ENCODE measurements around the gene JADE2.

Gene JADE2

DNA sequence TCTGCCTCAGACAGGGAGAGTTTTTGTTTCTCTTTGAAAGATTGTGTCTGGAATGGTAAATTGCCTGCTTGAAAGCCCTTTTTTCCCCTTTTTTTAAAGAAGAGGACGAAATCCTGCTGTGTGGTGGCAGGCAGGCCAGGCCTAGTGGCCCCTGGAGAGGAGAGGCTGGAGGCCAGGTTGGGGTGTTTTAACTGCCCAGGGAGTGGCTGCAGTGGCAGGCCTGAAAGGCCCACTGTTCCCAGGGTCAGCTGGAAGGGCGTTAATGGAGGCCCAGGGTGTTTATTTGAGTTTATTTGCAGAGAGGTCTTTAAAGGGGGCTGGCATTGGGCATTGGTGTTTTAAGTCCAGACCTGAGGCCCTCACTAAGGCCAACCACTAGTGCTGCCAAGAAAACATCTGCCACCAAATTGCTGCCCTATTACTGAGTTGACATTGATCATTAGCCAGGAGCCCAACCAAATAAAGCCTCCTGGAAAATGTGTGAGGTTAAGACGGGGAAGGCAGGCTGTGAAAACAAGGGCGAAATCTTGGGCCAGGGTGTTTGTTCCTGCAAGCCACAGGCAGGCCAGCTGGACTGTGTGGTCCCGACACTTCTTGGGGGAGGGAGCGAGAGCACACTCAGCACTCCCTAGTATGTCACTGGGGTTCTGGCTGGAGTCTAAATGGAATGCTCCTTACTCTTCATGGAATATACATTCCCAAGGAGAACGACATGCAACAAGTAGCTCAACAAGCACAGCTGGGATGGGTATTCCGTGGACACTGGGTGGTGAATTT lies 5.0 kb downstream of the JADE2 start:
- DNase-seq (ENCODE audit: low read depth), result no peak

DNA sequence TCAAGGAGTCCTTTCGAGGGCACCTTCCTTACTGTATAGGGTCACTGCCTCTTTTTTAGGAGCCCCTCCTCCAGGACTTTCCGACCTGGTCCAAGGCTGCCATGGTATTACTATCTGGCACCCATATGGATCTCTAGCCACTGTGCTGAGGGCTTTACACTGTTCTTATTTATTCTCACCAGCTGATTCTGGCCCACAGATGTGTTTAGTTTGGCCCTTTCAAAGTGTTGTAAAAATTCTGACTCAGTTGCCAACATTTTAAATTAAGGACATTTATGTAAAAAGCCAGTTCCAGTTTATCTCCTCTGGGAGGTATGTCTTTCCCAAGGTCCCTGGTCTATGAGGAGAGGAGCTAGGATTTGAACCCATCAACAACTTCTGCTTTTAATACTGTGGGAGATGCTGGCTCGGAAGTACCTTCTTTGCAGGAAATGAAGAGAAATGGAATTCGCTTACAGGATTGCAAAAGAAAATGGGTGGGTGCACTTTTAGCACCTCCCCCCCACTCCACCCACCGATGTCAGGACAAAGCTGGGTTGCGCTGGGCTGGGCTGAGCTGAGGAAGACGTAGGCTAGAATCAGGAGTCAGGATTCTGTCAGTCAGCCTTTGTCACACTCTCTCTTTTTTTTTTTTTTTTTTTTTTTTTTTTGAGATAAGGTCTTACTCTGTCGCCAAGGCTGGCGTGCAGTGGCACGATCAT lies 7.8 kb downstream of the JADE2 start:
- no peak for DNase-seq (ENCODE audit: low read depth)

GRCh38 chr5:134534058-134534725 lies 8.7 kb downstream of the JADE2 start:
- DNase-seq (ENCODE audit: low read depth), result no peak

DNA sequence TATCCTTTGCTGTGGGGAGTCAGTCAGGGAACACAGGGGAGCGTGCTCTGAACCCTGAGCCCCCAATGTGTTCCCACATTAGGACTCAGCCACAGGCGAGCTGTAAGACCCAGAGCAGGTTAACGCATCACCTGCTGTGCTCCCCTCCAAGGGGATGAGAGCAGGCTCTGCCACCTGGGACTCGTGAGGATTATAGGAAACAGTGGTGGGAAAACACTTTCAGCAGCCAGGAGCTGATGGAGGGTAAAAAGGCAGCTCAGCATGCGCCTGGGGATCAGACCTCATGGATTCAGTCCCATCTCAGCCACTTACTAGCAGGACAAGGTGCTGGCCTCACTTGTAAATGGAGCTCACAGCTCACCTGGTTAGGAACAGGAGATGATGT lies 9.2 kb downstream of the JADE2 start:
- DNase-seq (ENCODE audit: low read depth), result no peak

DNA sequence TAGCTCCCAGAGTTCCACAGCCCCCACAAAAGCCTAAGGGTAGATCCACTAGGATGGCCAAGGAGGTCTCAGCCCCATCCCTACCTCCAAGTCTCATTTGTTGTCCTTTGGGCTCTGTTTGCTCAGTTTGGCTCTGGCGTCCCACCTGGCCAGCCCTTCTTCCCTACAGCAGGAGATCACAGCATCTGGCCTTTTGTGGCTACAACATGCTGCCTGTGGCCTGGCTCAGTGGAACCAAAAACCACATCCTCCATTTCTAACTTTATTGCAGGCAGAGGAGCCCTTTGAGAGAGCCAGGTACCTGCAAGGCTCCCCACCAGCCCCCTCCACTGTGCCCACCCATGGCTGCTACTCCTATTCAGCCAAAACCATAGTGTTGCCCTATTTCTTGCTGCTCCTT lies 11.4 kb downstream of the JADE2 start:
- DNase-seq (ENCODE audit: low read depth), result no peak

- DNase-seq (ENCODE audit: low read depth), result no peak
These were observed 11.8 kb downstream of the JADE2 start for GRCh38 chr5:134537297-134537696.

DNA sequence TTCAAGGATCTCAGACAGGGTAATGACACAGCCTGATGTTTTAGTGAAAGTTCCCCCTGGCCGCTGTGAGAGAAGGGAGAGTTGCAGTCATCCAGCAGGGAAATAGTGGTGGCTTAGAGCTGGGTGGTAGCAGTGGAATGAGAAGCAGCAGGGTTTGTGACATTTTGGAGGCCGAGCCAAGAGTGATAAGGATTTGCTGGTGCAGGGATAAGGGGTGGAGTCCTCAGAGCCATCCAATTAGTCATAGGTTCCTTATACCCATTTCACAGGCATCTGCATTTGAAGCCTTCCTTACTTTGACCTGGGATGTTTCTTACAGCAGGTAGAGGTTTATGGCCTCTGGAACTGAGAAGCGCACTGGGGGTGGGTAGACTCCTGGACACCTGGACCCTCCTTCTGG lies 12.8 kb downstream of the JADE2 start:
- no peak for DNase-seq (ENCODE audit: low read depth)

DNA sequence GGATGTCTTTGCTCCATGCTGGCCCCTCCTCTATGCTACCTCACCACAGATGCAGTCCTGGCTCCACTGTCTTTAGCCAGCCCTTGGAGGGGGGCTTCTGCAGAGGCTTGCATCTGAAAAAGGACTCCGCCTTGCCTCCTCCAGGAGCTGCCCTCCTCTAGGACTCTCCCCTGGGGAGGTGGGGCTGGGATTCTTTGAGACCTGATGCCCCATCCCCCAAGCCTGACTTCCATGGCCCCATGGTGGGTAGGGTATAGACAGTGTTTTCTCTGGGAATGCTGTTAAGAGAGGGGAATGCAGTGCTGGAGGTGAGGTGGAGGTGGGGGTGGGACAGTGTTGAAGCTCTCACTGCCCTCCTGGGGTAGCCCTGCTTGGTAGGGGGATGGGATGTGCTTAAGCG lies 14.3 kb downstream of the JADE2 start:
- no peak for DNase-seq (ENCODE audit: low read depth)

DNA sequence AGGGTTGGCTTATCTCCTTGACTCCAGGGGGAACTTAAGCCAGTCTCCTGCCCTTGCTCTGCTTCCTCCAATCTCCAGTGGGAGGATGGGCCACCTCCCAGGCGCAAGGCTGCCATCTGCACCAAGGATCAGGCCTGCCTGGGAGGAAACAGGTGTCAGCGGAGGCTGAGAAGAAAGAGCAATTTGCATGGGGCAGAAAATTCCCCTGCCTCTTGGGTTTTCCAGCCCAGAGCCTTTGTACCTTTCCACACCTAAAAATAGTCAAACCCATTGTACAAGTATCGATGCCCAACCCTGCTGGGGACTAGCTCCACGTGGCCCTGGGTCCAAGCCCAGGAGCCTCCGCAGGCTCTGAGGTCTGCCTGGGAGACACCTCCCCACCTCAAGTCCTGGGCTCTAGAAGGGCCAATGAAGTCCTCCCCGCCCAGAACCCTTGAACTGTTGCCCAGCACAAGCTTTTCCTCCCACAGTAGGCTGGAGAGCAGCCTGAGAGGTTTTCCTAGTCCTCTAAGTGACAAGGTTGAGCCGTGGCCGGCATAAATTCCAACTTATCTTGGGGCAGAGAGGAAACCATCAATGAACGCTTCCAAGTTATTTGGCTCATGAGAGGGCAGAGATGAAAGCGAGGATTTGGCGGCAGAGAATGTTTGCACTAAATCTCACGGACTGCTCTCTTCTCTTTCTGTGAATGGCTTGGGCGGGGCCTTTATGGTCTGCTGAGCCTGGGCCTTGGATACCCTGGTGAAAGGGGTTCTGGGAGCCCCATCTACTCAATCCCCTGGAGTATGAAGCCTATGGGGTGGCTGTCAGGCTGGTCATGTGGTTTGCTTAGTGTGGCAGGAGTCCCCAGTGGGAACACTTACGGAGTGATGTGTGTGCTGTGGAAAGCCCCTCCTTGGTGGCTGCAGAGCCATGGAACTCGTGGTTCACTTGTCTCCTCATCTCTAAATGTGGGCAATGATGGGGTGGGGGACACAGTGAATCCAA lies 15.6 kb downstream of the JADE2 start:
- DNase-seq (ENCODE audit: low read depth), result no peak

- DNase-seq (ENCODE audit: low read depth), result no peak
These were observed 16.4 kb downstream of the JADE2 start for GRCh38 chr5:134541736-134542376.

DNA sequence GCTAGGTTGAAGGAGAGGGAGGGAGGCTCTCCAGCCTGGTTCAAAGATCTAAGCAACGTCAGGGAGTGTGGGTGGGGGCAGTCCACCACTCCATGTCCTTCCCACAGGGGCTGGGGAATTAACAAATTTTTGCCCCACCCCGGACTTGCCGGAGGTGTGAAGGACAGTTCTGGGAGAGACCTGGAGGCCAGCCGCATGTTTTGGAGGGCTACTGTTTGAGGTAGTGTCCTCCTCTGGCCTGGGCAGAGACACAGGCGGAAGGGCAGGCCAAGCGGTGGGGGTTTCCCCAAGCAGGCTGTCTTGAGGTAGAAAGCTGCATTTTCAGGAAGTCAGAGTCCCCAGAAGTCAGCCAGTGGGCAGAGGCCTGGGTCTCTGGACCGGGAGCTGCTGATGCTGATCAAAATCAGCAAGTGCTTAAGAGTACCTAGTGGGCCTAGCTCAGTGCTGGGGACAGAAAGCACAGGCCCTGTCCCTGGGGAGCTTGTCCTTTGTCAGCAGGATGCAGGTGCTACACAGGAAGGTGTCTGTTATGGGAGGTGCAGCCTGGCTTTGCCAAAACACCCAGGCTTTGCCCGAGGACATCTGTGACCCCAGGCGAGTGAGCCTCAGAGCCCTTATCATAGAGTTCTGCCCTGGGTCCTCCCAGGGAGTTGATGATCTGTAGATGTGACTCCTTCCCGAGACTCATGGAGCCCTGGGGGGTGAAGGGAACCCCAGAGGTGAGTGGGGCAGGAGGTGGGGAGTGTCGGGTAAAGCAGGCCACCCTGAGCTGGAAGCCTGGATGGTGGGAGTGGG lies 18.5 kb downstream of the JADE2 start:
- DNase-seq (ENCODE audit: low read depth), result no peak

- no peak for DNase-seq (ENCODE audit: low read depth)
These were observed 19.8 kb downstream of the JADE2 start for GRCh38 chr5:134545070-134545868.

DNA sequence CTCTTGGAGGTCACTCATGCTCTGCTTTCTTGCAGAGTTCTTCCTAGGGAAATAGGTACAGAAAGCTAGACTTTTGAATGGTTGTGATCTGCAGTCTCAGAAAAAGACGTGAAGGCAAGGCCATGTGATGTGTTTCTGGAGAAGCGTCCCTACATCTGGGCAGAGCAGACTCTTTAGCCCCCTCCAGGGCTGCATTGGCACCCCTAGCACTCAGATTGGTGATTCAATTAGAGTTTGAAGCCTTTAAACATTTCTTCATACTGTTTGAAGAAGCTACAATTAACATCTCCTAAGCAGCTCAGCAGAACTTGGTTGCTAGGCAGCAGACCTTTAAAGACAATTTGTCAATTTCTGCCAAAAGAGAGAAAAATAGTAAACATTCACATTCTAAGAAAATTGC lies 21.6 kb downstream of the JADE2 start:
- DNase-seq (ENCODE audit: low read depth), result no peak

GRCh38 chr5:134547579-134547978 lies 22.1 kb downstream of the JADE2 start:
- no peak for DNase-seq (ENCODE audit: low read depth)

- DNase-seq (ENCODE audit: low read depth), result no peak
These were observed 22.7 kb downstream of the JADE2 start for GRCh38 chr5:134547999-134548658.

DNA sequence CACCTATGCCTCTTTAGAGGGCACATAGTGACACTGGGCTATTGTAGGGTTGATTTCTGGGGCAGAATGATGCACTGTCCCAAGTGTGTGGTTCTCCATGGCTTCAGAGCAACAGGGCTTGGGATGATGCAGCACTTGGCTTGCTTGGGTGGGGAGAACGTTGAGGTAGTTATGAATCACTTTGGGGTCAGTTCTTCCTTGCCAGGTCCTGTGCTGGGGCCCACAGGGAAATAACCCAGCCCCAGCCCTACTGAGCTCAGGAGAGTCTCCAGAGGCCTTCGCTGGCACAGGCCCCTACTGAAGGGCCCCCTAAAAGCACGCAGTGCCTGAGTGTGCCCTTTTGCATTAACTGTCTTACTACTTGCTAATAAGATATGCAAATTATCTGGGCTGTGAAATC lies 24.2 kb downstream of the JADE2 start:
- no peak for DNase-seq (ENCODE audit: low read depth)

DNA sequence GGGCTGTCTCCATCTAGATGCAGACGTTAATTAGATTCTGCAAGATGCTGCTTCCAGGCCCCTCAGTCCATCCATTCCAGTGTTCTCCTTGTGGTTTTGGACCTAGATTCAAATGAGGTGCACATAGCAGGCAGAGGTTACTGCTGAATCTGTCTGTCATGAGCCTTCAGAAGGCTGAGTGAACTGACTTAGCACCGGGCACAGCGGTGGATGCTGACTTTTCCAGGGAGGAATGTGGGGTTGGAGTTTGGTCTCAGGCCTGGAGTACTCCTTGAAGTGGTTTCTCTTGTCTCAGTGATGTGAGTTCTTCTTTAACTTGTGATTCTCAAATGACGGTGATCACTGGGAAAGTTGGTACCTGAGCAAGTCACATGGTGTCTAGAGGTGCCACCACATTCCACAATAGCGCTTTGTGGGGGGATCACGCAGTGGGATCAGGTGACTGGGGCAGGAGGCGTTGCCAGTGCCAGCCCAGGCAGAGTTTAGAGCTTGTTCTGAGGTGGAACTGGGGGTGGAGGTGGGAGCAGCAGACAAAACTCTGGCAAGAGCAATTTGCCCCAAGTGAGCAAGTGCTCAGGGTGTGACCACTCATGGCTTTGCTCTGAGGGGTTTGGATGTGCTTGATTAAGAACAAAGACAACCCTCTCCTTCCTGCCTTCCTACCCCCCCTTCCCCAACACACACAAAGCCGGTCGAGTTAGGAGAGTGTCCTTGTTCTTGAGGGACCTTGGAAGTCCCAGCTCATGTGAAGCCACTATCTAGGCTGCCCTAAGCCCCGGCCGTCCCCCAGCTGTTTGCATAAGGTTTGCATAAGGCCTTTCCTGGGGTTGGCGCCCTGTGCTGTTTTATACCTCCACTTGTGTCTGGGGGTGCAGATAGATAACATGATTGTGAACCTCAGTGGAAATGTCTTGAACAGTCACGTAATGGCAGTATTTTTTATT lies 25.1 kb downstream of the JADE2 start:
- DNase-seq (ENCODE audit: low read depth), result no peak

- no peak for DNase-seq (ENCODE audit: low read depth)
These were observed 26.4 kb downstream of the JADE2 start for GRCh38 chr5:134551901-134552300.
